Measurements from ENCODE around the gene SPATA9. TPM values are rescaled to one million over a fixed set of nuclear protein-coding genes. Genes with fewer than 3 reads are reported as not detected.

Gene SPATA9
- total RNA-seq, 1 donor from 2014 or later = not detected

DNA sequence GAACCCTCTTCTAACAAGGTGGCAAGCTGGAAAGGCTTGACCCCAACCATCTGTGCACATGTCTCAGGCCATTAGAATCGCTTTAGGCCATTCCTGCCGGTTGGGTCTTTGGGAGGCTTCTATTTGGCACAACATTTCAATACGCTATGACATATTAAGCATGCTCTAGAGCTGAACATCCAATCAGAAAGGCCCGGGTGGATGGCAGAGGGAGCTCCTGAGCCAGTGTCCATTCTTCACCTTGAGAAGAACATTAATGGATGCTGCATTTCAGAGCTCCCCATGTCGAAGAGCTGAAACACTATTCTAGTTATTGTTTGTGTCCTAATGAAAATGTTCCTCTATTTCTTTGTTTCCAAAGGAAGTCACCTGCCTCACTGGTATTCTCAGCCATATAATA, 12.8 kb downstream of the SPATA9 start:
- TF ChIP-seq, protein P1, sequence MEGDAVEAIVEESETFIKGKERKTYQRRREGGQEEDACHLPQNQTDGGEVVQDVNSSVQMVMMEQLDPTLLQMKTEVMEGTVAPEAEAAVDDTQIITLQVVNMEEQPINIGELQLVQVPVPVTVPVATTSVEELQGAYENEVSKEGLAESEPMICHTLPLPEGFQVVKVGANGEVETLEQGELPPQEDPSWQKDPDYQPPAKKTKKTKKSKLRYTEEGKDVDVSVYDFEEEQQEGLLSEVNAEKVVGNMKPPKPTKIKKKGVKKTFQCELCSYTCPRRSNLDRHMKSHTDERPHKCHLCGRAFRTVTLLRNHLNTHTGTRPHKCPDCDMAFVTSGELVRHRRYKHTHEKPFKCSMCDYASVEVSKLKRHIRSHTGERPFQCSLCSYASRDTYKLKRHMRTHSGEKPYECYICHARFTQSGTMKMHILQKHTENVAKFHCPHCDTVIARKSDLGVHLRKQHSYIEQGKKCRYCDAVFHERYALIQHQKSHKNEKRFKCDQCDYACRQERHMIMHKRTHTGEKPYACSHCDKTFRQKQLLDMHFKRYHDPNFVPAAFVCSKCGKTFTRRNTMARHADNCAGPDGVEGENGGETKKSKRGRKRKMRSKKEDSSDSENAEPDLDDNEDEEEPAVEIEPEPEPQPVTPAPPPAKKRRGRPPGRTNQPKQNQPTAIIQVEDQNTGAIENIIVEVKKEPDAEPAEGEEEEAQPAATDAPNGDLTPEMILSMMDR (IDR thresholded peaks at IDR 0.05) = no peak
- H3K4me1 ChIP-seq = no peaks in the 10 kb centered on the region
- no peak overlapping the region for H3K27ac ChIP-seq
- ATAC-seq (no peak), DNase-seq (no peak)
- no peak overlapping the region for H3K4me3 ChIP-seq
- intact Hi-C loops (cut with DNase I) = no loop called here
- H3K9me3 ChIP-seq = no peaks in the 10 kb centered on the region
- H3K27me3 ChIP-seq (ENCODE audit: low read depth) = no peaks in the 10 kb centered on the region
- no peaks in the 10 kb centered on the region for H3K36me3 ChIP-seq

DNA sequence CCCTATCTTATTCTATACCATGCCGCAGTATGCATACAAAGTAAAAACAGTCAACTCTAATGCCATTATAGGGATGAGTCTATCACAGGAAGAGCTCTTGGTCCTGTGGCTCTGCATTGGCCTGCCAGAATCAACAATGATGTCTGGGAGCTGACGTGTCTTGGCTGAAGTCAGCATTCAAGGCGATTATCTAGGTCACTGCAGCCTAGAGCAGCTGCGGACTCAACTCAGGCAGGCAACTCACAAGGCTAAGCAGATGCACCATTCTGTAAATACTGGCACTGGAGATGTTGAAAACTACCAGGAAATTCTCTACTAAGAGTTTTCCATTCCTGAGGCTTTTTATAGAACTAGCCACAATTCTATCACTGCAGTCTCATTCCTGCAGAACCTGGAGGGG, 13.3 kb downstream of the SPATA9 start:
- DNase-seq (no peak), ATAC-seq (peak; percentile 70 to 79)
- no peak overlapping the region for H3K27ac ChIP-seq
- H3K27me3 ChIP-seq (ENCODE audit: low read depth) = no peaks in the 10 kb centered on the region
- TF ChIP-seq, protein P1 (IDR thresholded peaks at IDR 0.05) = no peak
- H3K4me1 ChIP-seq = peaks cover under 1% of the 10 kb centered on the region
- intact Hi-C loops (cut with DNase I) = no loop called here
- no peaks in the 10 kb centered on the region for H3K36me3 ChIP-seq
- H3K9me3 ChIP-seq = no peaks in the 10 kb centered on the region
- no peak overlapping the region for H3K4me3 ChIP-seq

DNA sequence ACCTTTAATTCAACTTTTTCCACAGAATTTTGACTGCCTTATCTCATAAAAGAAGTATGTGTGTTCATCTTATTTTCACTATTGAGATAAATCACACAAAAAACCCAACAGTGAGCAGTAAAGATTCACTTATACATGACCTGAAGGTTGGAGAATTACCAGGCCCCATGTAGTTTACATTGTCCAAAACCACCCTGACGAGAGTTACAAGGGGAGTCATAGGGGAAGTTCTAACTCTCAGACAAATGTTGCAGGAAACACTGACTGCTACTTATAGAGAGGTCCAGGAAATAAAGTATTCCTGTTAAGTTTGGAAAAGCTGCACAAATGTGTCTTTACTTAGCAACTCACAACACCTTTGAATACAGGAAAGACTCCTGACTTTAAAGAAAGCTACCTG, 14.1 kb downstream of the SPATA9 start:
- DNase-seq (no peak), ATAC-seq (no peak)
- Histone ChIP-seq H3K27ac (no peak overlapping the region), H3K4me1 (peaks cover 8% of the 10 kb centered on the region), H3K4me3 (no peak overlapping the region), H3K9me3 (no peaks in the 10 kb centered on the region), H3K27me3 (ENCODE audit: low read depth) (no peaks in the 10 kb centered on the region), H3K36me3 (no peaks in the 10 kb centered on the region)
- TF ChIP-seq, protein P1 (IDR thresholded peaks at IDR 0.05) = no peak
- intact Hi-C loops (cut with DNase I) = no loop called here

DNA sequence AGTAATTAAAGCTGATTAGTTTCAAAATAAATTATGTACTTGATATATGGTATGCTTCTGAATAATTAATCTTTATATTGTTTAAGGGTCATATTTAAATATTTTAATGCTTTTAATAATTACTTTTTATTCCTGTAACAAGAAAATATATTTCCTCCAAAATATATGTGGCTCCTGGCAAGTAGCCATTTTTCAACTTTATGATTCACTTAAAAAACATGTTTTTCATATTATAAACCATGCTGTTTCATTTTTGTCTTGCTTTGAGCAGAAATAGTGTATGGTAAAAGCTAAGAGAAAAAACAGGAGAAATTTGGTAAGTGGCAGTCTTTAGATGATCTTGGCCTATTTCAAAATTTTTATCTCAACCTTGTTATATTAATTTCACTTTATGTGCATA, 14.6 kb downstream of the SPATA9 start:
- intact Hi-C loops (cut with DNase I) = no loop called here
- Histone ChIP-seq H3K27ac (no peak overlapping the region), H3K4me1 (peaks cover 8% of the 10 kb centered on the region), H3K9me3 (no peaks in the 10 kb centered on the region), H3K27me3 (ENCODE audit: low read depth) (no peaks in the 10 kb centered on the region), H3K4me3 (no peak overlapping the region), H3K36me3 (no peaks in the 10 kb centered on the region)
- TF ChIP-seq, protein P1 (IDR thresholded peaks at IDR 0.05) = no peak
- ATAC-seq (no peak), DNase-seq (no peak)

DNA sequence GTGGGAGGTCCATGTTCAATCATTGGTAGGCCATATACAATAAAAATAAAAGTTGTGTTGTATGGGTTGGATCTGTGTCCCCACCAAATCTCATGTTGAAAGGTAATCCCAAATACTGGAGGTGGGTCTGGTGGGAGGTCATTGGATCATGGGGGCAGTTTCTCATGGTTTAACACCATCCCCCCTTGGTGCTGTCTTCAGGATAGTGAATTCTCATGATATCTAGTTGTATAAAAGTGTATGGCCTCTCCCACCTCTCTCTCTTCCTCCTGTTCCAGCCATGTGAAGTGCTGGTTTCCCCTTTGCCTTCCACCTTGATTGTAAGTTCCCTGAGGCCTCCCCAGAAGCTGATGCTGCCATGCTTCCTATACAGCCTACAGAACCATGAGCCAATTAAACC, 15.1 kb downstream of the SPATA9 start:
- Histone ChIP-seq H3K4me1 (peaks cover 8% of the 10 kb centered on the region), H3K9me3 (no peaks in the 10 kb centered on the region), H3K27ac (no peak overlapping the region), H3K27me3 (ENCODE audit: low read depth) (no peaks in the 10 kb centered on the region), H3K4me3 (no peak overlapping the region), H3K36me3 (no peaks in the 10 kb centered on the region)
- DNase-seq (no peak), ATAC-seq (no peak)
- intact Hi-C loops (cut with DNase I) = no loop called here
- TF ChIP-seq, protein P1 (IDR thresholded peaks at IDR 0.05) = no peak
